GM12892 (cell line): ENCODE data around the gene PUS10.

ENCODE experiments used
- POLR2A ChIP-seq: IDR thresholded peaks from 2 replicates; pipeline ENCODE4 v1.6.1; 2011; ENCODE audit warnings: low read depth, low read length, control low read depth
- POLR2AphosphoS5 ChIP-seq: IDR thresholded peaks from 2 replicates; pipeline ENCODE4 v1.6.1; 2011; ENCODE audit warnings: low read depth, low read length, control low read depth

DNA sequence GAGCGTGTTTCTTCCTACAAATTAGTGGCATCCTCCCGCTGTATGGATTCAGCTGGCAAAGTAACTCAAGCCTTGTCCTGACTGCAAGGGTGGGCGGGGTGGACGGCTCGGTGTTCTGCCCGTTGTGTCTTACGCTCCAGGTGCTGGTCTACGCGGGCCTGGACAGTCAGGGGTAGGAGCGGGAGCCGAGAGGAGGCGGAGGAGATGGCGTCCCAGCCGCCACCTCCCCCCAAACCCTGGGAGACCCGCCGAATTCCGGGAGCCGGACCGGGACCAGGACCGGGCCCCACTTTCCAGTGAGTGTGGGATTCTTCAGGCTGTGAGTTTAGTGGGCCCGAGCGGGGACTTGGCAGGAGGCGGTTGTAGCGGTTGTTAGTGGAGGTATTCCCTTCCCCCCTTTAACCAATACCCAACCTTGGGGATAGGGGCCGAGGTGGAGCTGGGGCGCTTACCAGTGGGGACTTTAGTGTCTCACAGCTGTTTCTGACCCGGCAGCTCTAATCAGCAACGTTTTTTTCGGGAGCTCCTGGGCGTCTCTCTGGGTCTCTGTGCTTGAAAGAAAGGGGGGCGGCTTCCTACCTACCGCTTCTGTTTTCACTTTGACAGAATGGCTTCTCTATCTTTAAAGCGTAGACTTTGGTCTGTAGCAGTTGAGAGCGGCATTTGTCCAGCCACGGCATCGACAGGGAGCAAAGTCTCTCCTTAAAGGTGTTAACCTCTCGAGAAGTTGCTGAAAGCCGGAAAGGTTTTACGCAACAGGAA is at the start of gene PUS10, which contains the start of gene PEX13:
- TF ChIP-seq POLR2A: no peak; the same call in 1 of the 2 replicates
- no peak; the same call in none of the 2 replicates for TF ChIP-seq POLR2AphosphoS5
